HG02981 (cell line): ENCODE data around the gene MOV10L1.

Source experiments
- ATAC-seq: cut with Tn5 transposase; IDR thresholded peaks from one replicate; pipeline ENCODE4 v1.9.1; 2021; ENCODE audit warnings: mild to moderate bottlenecking, moderate library complexity; ENCODE audit not compliant: unreplicated experiment

MOV10L1 gene

GRCh38 chr22:50173311-50173982, 83.6 kb downstream of the MOV10L1 start:
- ATAC-seq: no peak

DNA sequence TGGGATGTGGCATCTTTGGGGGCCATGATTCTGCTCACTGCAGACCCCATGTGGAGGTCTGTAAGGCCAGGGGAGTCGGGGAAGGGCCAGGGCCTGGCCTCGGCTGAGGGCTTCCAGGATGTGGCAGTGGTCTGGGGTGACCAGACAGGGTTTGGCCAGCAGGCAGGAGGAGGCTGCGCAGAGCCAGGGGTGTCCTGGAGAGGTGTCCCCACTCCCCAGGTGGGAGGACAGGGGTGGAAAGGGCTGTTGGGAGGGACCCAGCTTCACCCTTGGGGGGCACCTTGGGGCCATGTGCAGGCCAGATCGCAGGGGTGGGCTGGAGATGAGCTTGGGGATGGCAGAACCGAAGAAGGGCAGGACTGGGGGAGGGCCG, 84.2 kb downstream of the MOV10L1 start:
- no peak for ATAC-seq

GRCh38 chr22:50174382-50175190, 84.8 kb downstream of the MOV10L1 start:
- no peak for ATAC-seq

DNA sequence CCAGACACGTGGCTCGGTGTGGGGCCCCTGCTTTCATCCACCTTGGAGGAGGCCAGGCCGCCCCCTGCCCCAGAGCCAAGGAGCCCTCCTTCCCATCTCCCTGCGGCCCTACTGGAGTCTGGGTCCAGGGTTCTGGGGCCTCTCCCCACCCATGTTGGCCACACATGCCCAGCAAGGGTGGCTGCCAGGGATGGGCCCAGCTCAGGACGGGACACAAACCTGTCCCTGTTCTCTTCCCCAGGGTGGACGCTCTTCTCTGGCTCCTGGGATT, 85.3 kb downstream of the MOV10L1 start:
- ATAC-seq: no peak

DNA sequence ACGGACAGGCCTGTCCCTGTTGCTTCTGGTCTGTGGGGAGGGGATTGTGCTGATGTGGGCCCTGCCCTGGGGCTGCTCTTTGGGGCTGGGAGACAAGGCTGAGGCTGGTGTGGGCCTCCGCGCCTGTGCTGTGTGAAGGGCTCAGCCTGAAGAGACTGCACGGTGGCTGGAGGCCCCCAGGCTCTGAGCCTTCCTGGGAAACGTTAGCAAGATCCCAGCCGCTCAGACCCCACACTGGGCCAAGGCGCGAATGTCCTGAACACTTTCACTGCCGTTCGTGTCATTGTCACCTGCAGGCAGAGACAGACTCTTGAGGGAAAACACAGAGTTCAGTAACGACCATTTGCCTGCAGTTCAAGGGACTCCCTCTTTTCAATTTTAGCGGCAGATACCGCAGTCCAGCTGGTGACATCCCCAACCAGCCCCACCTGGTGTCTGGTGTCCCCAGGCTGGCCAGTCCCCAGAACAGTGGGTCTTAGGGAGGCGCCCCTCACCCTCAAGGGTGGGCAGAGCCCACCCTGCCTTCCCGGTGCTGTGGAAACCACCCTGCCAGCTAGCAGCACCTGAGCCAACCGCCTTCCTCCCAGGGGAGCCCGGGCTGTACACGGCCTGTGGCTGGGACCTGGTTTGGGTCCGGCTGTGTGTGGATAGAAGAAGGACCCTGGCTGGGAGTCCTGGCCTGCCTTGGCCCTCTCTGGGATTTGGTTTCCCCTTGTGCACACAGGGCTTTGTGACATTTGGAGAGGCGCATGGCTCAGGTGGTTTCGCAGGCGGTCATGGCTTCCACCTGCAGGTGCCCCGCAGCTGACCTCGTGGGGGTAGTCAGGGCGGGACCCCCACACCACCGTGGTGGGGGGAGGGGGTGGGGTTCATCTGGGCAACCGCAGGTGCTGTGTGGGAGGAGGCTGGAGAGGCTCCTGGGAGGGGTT, 86.4 kb downstream of the MOV10L1 start:
- ATAC-seq: no peak

- ATAC-seq: no peak
These were observed 87.2 kb downstream of the MOV10L1 start for GRCh38 chr22:50176850-50177536.

DNA sequence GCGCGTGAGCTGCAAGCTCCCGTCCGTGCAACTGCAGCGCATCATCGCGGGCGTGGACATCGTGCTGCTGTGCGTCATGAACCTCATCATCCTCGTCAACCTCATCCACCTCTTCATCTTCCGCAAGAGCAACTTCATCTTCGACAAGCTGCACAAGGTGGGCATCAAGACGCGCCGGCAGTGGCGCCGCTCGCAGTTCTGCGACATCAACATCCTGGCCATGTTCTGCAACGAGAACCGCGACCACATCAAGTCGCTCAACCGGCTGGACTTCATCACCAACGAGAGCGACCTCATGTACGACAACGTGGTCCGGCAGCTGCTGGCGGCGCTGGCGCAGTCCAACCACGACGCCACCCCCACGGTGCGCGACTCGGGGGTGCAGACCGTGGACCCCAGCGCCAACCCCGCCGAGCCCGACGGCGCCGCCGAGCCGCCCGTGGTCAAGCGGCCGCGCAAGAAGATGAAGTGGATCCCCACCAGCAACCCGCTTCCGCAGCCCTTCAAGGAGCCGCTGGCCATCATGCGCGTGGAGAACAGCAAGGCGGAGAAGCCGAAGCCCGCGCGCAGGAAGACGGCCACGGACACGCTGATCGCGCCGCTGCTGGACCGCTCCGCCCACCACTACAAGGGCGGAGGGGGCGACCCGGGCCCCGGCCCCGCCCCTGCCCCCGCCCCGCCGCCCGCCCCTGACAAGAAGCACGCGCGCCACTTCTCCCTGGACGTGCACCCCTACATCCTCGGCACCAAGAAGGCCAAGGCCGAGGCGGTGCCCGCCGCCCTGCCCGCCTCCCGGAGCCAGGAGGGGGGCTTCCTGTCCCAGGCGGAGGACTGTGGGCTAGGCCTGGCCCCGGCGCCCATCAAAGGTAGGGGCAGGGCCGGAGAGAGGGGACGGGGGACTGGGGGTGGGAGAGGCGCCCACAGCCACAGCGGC, 88.0 kb downstream of the MOV10L1 start:
- no peak for ATAC-seq

DNA sequence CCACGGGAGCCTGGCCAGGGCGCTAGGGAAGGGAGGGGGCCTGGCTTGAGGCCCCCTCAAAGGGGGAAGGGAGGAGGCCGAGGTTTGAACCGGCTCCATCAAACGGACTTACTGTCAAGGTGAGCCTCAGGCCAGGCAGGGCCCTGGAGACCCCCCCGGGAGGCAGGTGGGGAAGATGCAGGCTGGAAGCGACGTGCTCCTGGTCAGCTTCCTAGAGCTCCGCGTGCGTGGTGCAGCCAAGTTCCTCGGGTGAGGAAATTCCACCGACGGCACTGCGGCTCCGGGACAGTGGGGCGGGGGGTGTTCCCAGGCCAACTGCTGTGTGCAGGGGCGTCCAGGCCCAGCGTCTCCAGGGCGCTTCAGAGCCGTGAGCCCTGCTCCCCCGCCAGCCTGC, 88.7 kb downstream of the MOV10L1 start:
- no peak for ATAC-seq

GRCh38 chr22:50178871-50179869, 89.4 kb downstream of the MOV10L1 start:
- ATAC-seq: no peak

DNA sequence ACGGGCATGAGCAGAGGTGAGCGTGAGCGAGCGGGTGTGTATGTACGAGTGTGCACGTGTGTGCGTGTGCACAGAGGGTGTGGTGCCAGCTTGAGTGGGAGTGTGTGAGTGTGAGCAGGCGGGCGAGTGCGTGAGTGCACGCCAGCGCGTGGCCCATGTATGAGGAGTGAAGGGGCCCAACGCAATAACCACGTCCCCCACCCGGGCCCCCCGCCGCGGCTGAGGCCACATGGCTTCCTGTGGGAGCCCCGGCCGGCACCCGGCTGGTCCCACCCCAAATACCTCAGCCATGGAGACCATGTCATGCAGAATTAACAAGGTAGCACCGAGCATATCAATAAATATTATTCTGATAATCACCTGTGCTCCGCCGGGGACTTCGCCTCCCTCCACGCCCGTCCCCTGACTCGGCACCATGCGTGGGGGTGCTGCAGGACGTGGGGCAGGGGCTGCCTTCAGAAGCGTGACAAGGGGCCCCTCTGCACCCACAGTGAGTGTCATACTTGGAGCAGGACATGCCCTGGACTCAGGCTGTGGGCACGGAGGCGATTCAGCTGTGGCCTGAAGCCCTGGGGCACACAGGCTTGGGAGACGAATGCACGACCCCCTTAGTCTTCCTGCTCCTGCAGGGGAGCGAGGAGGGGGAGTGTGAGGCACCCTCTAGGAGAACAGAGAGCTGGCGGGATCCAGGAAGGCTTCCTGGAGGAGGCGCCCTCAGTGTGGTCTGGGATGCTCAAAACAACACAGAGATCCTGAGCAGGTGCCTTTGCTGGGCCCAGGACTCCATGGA, 90.3 kb downstream of the MOV10L1 start:
- ATAC-seq: no peak

GRCh38 chr22:50180727-50181521, 91.1 kb downstream of the MOV10L1 start:
- ATAC-seq: no peak

DNA sequence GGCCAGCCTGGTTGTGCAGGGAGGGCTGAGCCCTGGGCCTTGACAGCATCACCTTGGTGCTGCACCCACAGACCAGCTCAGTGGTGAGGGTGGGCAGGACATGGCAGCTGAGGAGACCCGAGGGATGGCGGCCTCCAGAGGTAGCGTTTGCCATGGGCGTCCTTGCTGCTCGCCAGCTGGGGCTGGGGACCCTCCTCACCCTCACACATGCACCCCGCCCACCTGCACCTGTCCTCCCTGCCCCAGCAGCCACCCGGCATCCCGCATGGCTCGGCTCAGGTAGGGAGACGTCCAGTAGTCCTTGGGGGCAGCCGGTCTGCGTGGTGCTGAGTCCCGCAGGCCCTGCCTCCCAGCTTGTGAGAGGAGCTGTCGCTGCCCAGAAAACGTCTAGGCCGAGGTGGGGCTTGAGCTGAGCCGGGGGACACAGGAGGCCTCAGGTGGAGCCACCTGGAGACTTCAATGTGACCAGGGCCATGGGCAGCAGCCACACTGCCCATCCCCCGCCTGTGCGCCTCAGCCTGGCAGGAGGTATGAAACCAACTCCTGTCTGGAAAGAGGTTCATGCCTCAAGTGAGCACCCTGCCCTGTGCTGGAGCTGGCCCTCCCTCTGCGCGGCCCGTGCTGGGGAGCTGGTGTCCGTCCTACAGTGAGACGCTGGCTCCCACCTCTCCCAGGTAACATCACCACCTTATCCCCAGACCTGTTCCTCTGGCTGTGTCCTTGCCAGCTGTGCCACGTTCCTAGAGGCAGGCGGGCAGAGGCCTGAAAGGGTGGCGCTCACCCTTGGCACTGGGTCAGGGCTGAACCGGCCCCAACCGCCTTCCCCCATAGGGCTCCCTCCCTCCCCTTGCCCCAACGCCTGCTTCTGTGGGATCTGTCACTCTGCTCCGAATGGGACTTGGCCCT, 92.6 kb downstream of the MOV10L1 start:
- no peak for ATAC-seq

DNA sequence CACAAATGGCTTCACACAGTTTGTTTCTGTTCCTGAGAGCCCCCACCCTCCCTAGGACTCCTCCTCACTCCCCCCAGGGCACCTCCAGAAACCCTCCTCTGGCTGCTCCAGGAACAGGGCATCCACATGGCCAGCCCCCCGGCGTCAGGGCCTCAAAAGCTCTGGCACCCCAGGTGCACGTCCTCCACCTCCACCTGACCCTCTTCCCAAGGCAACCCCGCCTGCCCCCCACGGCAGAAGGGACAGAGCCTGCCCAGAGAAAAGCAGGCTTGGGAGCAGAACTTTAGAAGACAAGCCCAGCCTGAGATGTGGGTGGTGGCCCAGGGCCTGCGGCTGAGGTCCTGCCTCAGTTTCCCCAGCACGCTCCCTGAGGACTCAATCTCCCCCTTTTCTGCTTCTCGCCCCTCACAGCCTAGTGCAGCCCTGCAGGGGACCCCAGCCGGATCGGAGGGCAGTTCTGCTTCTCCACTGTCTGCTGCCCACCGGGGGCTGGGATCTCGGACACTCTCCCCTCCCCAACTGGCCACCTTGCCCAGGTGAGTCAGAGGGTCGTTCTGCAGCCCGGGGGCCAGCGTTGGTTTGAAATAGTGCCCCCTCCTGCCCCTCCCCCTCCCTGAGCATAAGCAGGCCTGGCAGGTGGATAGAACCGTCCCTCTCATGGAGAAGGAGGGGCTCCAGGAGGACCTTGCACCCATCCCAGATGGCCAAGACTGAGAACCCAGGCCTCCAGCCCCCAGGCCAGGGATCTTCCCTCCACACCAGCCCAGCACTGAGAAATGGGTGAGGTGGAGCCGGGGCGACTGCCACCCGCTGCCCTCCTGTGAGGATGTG, 93.5 kb downstream of the MOV10L1 start:
- no peak for ATAC-seq

GRCh38 chr22:50184004-50184901, 94.4 kb downstream of the MOV10L1 start:
- no peak for ATAC-seq
